ENCODE results near the gene WDFY2. TPM values are rescaled to one million over a fixed set of nuclear protein-coding genes. Genes with fewer than 3 reads are reported as not detected.
"Not testable (repeated sequence)": the region's sequence is repeated elsewhere in the genome, so short reads cannot be mapped to it uniquely, and the experiment has no call there.

The WDFY2 gene
- total RNA-seq, 2 experiments from 2014 or later = 9.3 to 11.2 TPM

- ChIA-PET CTCF (no interaction called here), POLR2A (no interaction called here)
- H3K4me1 Mint-ChIP-seq (ENCODE audit: low read depth) = peaks cover 46% of the 10 kb centered on the region
- H3K27ac Mint-ChIP-seq = no peak overlapping the region
- no peaks in the 10 kb centered on the region for H3K36me3 Mint-ChIP-seq
- no peaks in the 10 kb centered on the region for H3K27me3 Mint-ChIP-seq
- no peaks in the 10 kb centered on the region for H3K9me3 Mint-ChIP-seq
- no peak for DNase-seq
- H3K4me3 Mint-ChIP-seq = no peak overlapping the region
- intact Hi-C loops (cut with micrococcal nuclease) = no loop called here
Measured at GRCh38 chr13:51590971-51591627, 6.8 kb downstream of the WDFY2 start.

GRCh38 chr13:51591938-51592337, 7.7 kb downstream of the WDFY2 start:
- H3K4me1 Mint-ChIP-seq (ENCODE audit: low read depth) = peaks cover 44% of the 10 kb centered on the region
- CTCF ChIA-PET; H3K27me3 Mint-ChIP-seq; intact Hi-C loops (cut with micrococcal nuclease); H3K36me3 Mint-ChIP-seq; POLR2A ChIA-PET; H3K4me3 Mint-ChIP-seq; DNase-seq; H3K27ac Mint-ChIP-seq; H3K9me3 Mint-ChIP-seq: not testable (repeated sequence)

GRCh38 chr13:51594432-51594831, 10.2 kb downstream of the WDFY2 start:
- peaks cover 30% of the 10 kb centered on the region for H3K4me1 Mint-ChIP-seq (ENCODE audit: low read depth)
- intact Hi-C loops (cut with micrococcal nuclease) = no loop called here
- H3K4me3 Mint-ChIP-seq = no peak overlapping the region
- DNase-seq = no peak
- H3K36me3 Mint-ChIP-seq = no peaks in the 10 kb centered on the region
- no peak overlapping the region for H3K27ac Mint-ChIP-seq
- no peaks in the 10 kb centered on the region for H3K9me3 Mint-ChIP-seq
- POLR2A ChIA-PET = no interaction called here
- CTCF ChIA-PET = interaction anchor here (1.3 kb wide), 1 partner anchor 9 kb away, joined by 4 read pairs; no protein-coding TSS in a partner anchor
- H3K27me3 Mint-ChIP-seq = no peaks in the 10 kb centered on the region

GRCh38 chr13:51595416-51595815, 11.2 kb downstream of the WDFY2 start:
- intact Hi-C loops (cut with micrococcal nuclease) = no loop called here
- H3K4me1 Mint-ChIP-seq (ENCODE audit: low read depth) = peaks cover 30% of the 10 kb centered on the region
- H3K27ac Mint-ChIP-seq = no peak overlapping the region
- ChIA-PET CTCF (interaction anchor here (0.9 kb wide), 1 partner anchor 186 kb away, joined by 3 read pairs; no protein-coding TSS in a partner anchor), POLR2A (no interaction called here)
- H3K9me3 Mint-ChIP-seq = no peaks in the 10 kb centered on the region
- no peaks in the 10 kb centered on the region for H3K36me3 Mint-ChIP-seq
- no peaks in the 10 kb centered on the region for H3K27me3 Mint-ChIP-seq
- no peak overlapping the region for H3K4me3 Mint-ChIP-seq
- DNase-seq = no peak

GRCh38 chr13:51596541-51596940, 12.3 kb downstream of the WDFY2 start:
- POLR2A ChIA-PET = no interaction called here
- no peak overlapping the region for H3K27ac Mint-ChIP-seq

GRCh38 chr13:51599444-51600176, 15.3 kb downstream of the WDFY2 start:
- CTCF ChIA-PET = interaction anchor here (0.7 kb wide), 1 partner anchor 191 kb away, joined by 3 read pairs; no protein-coding TSS in a partner anchor

More at GRCh38 chr13:51596541-51596940, 12.3 kb downstream of the WDFY2 start:
- intact Hi-C loops (cut with micrococcal nuclease) = no loop called here
- Mint-ChIP-seq H3K36me3 (peaks cover 2% of the 10 kb centered on the region), H3K9me3 (no peaks in the 10 kb centered on the region), H3K4me3 (no peak overlapping the region), H3K4me1 (ENCODE audit: low read depth) (peaks cover 24% of the 10 kb centered on the region), H3K27me3 (no peaks in the 10 kb centered on the region)
- CTCF ChIA-PET = no interaction called here
- no peak for DNase-seq

GRCh38 chr13:51600703-51601102, 16.4 kb downstream of the WDFY2 start:
- no peak for DNase-seq
- H3K4me1 Mint-ChIP-seq (ENCODE audit: low read depth) = peaks cover 29% of the 10 kb centered on the region
- H3K36me3 Mint-ChIP-seq = peaks cover 9% of the 10 kb centered on the region
- no peaks in the 10 kb centered on the region for H3K9me3 Mint-ChIP-seq
- no peaks in the 10 kb centered on the region for H3K27me3 Mint-ChIP-seq
- CTCF ChIA-PET = no interaction called here
- H3K4me3 Mint-ChIP-seq = no peak overlapping the region
- POLR2A ChIA-PET = no interaction called here
- intact Hi-C loops (cut with micrococcal nuclease) = no loop called here
- H3K27ac Mint-ChIP-seq = no peak overlapping the region

More at GRCh38 chr13:51599444-51600176, 15.3 kb downstream of the WDFY2 start:
- intact Hi-C loops (cut with micrococcal nuclease) = no loop called here
- Mint-ChIP-seq H3K27ac (peak overlapping the region; percentile 9), H3K36me3 (peaks cover 9% of the 10 kb centered on the region), H3K9me3 (no peaks in the 10 kb centered on the region), H3K27me3 (no peaks in the 10 kb centered on the region), H3K4me1 (ENCODE audit: low read depth) (peaks cover 31% of the 10 kb centered on the region), H3K4me3 (no peak overlapping the region)
- POLR2A ChIA-PET = no interaction called here
- DNase-seq = no peak

GRCh38 chr13:51601601-51602565, 17.6 kb downstream of the WDFY2 start:
- no peak for DNase-seq
- H3K27ac Mint-ChIP-seq = no peak overlapping the region
- peaks cover 9% of the 10 kb centered on the region for H3K36me3 Mint-ChIP-seq
- H3K27me3 Mint-ChIP-seq = no peaks in the 10 kb centered on the region
- POLR2A ChIA-PET = interaction anchor here (1.2 kb wide), 1 partner anchor 11 kb away, joined by 5 read pairs; no protein-coding TSS in a partner anchor
- no peak overlapping the region for H3K4me3 Mint-ChIP-seq
- peaks cover 29% of the 10 kb centered on the region for H3K4me1 Mint-ChIP-seq (ENCODE audit: low read depth)
- CTCF ChIA-PET = interaction anchor here (1.1 kb wide), 1 partner anchor 20 kb away, joined by 3 read pairs; no protein-coding TSS in a partner anchor
- intact Hi-C loops (cut with micrococcal nuclease) = no loop called here
- H3K9me3 Mint-ChIP-seq = no peaks in the 10 kb centered on the region

- ChIA-PET CTCF (interaction anchor here (1.4 kb wide), 1 partner anchor 17 kb away, joined by 3 read pairs; no protein-coding TSS in a partner anchor), POLR2A (no interaction called here)
- Mint-ChIP-seq H3K36me3 (peaks cover 9% of the 10 kb centered on the region), H3K4me3 (no peak overlapping the region), H3K4me1 (ENCODE audit: low read depth) (peaks cover 25% of the 10 kb centered on the region), H3K27me3 (no peaks in the 10 kb centered on the region), H3K9me3 (no peaks in the 10 kb centered on the region), H3K27ac (no peak overlapping the region)
- DNase-seq = no peak
- intact Hi-C loops (cut with micrococcal nuclease) = no loop called here
Measured at GRCh38 chr13:51603716-51604115, 19.5 kb downstream of the WDFY2 start.

GRCh38 chr13:51605698-51606097, 21.4 kb downstream of the WDFY2 start:
- H3K4me1 Mint-ChIP-seq (ENCODE audit: low read depth) = peaks cover 11% of the 10 kb centered on the region
- H3K27me3 Mint-ChIP-seq = no peaks in the 10 kb centered on the region
- H3K9me3 Mint-ChIP-seq = no peaks in the 10 kb centered on the region
- DNase-seq = no peak
- H3K27ac Mint-ChIP-seq = no peak overlapping the region
- intact Hi-C loops (cut with micrococcal nuclease) = no loop called here
- H3K4me3 Mint-ChIP-seq = no peak overlapping the region
- peaks cover 9% of the 10 kb centered on the region for H3K36me3 Mint-ChIP-seq
- ChIA-PET POLR2A (no interaction called here), CTCF (no interaction called here)

- Mint-ChIP-seq H3K36me3 (peaks cover 2% of the 10 kb centered on the region), H3K4me1 (ENCODE audit: low read depth) (peaks cover 5% of the 10 kb centered on the region), H3K27ac (no peak overlapping the region), H3K9me3 (no peaks in the 10 kb centered on the region), H3K4me3 (no peak overlapping the region), H3K27me3 (no peaks in the 10 kb centered on the region)
- ChIA-PET CTCF (no interaction called here), POLR2A (no interaction called here)
- DNase-seq = no peak
- intact Hi-C loops (cut with micrococcal nuclease) = no loop called here
Measured at GRCh38 chr13:51607165-51607564, 22.9 kb downstream of the WDFY2 start.

GRCh38 chr13:51608857-51609406, 24.7 kb downstream of the WDFY2 start:
- no peak overlapping the region for H3K27ac Mint-ChIP-seq
- intact Hi-C loops (cut with micrococcal nuclease) = no loop called here
- H3K4me1 Mint-ChIP-seq (ENCODE audit: low read depth) = peaks cover 5% of the 10 kb centered on the region
- H3K36me3 Mint-ChIP-seq = no peaks in the 10 kb centered on the region
- no peaks in the 10 kb centered on the region for H3K9me3 Mint-ChIP-seq
- H3K27me3 Mint-ChIP-seq = no peaks in the 10 kb centered on the region
- POLR2A ChIA-PET = no interaction called here
- DNase-seq = no peak
- CTCF ChIA-PET = no interaction called here
- no peak overlapping the region for H3K4me3 Mint-ChIP-seq

All from activated CD4-positive, alpha-beta memory T cell treated with anti-CD3 and anti-CD28 coated beads for 36 hours (primary cell).